Neural cell (in vitro differentiated cells): ENCODE results near the gene PSMA6.

Experiments used
- TF ChIP-seq, protein P1 (sequence below): IDR thresholded peaks from 2 replicates; pipeline ENCODE4 v1.6.1; 2012; ENCODE audit warnings: borderline replicate concordance
- TF ChIP-seq, protein P2 (sequence below): fragments of 450-650 bp; IDR thresholded peaks from 2 replicates; pipeline ENCODE4 v1.5.1; 2014; ENCODE audit warnings: antibody characterized with exemption, mild to moderate bottlenecking, moderate library complexity; ENCODE audit not compliant: poor library complexity, severe bottlenecking

GRCh38 chr14:35343702-35344101, 51.5 kb downstream of the PSMA6 start:
- TF ChIP-seq, protein P1, sequence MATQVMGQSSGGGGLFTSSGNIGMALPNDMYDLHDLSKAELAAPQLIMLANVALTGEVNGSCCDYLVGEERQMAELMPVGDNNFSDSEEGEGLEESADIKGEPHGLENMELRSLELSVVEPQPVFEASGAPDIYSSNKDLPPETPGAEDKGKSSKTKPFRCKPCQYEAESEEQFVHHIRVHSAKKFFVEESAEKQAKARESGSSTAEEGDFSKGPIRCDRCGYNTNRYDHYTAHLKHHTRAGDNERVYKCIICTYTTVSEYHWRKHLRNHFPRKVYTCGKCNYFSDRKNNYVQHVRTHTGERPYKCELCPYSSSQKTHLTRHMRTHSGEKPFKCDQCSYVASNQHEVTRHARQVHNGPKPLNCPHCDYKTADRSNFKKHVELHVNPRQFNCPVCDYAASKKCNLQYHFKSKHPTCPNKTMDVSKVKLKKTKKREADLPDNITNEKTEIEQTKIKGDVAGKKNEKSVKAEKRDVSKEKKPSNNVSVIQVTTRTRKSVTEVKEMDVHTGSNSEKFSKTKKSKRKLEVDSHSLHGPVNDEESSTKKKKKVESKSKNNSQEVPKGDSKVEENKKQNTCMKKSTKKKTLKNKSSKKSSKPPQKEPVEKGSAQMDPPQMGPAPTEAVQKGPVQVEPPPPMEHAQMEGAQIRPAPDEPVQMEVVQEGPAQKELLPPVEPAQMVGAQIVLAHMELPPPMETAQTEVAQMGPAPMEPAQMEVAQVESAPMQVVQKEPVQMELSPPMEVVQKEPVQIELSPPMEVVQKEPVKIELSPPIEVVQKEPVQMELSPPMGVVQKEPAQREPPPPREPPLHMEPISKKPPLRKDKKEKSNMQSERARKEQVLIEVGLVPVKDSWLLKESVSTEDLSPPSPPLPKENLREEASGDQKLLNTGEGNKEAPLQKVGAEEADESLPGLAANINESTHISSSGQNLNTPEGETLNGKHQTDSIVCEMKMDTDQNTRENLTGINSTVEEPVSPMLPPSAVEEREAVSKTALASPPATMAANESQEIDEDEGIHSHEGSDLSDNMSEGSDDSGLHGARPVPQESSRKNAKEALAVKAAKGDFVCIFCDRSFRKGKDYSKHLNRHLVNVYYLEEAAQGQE: no peak
- TF ChIP-seq, protein P2, sequence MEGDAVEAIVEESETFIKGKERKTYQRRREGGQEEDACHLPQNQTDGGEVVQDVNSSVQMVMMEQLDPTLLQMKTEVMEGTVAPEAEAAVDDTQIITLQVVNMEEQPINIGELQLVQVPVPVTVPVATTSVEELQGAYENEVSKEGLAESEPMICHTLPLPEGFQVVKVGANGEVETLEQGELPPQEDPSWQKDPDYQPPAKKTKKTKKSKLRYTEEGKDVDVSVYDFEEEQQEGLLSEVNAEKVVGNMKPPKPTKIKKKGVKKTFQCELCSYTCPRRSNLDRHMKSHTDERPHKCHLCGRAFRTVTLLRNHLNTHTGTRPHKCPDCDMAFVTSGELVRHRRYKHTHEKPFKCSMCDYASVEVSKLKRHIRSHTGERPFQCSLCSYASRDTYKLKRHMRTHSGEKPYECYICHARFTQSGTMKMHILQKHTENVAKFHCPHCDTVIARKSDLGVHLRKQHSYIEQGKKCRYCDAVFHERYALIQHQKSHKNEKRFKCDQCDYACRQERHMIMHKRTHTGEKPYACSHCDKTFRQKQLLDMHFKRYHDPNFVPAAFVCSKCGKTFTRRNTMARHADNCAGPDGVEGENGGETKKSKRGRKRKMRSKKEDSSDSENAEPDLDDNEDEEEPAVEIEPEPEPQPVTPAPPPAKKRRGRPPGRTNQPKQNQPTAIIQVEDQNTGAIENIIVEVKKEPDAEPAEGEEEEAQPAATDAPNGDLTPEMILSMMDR: no peak
